SHP77 (cell line): ENCODE measurements around the gene MAN1A1.

Experiments
- DNase-seq, 2 experiments: peaks; one replicate each; lab custom pipeline; 2025; lab: John Stamatoyannopoulos, UW

The MAN1A1 gene

DNA sequence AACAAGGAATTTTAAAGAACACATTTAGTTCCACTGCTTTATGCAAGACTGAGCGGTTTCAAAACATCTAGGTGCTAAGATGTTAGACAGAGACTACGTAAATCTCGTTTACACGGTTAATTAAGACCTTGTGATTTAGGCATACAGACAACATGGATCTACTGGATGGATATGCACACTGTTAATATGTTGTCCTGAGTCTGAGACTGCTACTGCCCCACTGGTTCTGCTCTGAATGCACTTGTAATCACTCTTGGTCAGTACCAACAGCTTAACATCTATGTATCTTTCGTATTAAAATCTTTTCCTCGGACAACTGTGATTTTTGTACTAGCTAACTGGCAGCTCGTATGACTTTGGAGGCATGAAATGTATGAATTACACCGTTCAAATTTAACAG is 3.1 kb downstream of the MAN1A1 start:
- no peak for DNase-seq

GRCh38 chr6:119345114-119345513 is 4.4 kb downstream of the MAN1A1 start:
- DNase-seq = no peak

- no peak for DNase-seq
Observed at GRCh38 chr6:119344306-119344705, 5.3 kb downstream of the MAN1A1 start.

- no peak for DNase-seq
Observed at GRCh38 chr6:119343573-119344146, 5.9 kb downstream of the MAN1A1 start.

DNA sequence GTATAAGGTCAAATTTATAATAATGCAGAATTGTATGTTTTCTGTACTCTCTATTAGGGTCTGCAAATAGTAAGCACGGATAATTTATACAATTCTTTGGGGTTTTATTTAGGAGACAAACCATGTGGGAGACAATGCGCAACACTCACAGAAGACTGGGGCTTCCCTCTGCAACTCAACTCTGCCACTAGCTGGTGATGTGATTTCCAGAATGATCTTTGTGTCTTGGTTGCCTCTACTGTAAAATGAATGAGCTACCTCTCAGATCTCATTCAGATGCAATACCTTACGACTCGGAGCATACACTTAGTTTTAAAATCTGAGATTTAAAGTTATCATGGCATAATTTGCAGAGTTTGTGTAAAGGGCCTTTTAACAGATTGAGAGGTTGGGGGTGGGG is 6.4 kb downstream of the MAN1A1 start:
- DNase-seq = no peak

DNA sequence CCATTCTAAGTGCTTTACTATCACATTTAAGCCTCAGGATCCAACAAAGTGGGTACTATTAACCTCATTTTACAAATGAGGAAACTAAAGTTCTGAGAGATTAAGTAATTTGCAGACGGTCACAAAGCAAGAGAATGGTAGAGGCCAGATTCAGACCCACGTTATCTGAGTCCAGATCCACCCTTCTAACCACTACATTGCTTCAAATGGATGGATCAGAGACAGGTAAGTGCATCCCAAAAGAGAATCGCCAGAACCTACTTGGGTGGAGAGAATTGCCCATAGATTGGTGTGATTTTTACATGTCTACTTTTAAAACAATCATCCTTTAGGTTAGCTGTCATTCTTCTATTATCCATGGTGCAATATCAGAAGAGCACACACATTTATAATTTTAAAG is 7.1 kb downstream of the MAN1A1 start:
- no peak for DNase-seq

- no peak for DNase-seq
Observed at GRCh38 chr6:119340796-119341487, 8.6 kb downstream of the MAN1A1 start.

GRCh38 chr6:119339941-119340456 is 9.6 kb downstream of the MAN1A1 start:
- no peak for DNase-seq

- DNase-seq = no peak
Observed at GRCh38 chr6:119337762-119338161, 11.8 kb downstream of the MAN1A1 start.

GRCh38 chr6:119337252-119337651 is 12.3 kb downstream of the MAN1A1 start:
- no peak for DNase-seq

GRCh38 chr6:119334535-119335264 is 14.9 kb downstream of the MAN1A1 start:
- DNase-seq = no peak

DNA sequence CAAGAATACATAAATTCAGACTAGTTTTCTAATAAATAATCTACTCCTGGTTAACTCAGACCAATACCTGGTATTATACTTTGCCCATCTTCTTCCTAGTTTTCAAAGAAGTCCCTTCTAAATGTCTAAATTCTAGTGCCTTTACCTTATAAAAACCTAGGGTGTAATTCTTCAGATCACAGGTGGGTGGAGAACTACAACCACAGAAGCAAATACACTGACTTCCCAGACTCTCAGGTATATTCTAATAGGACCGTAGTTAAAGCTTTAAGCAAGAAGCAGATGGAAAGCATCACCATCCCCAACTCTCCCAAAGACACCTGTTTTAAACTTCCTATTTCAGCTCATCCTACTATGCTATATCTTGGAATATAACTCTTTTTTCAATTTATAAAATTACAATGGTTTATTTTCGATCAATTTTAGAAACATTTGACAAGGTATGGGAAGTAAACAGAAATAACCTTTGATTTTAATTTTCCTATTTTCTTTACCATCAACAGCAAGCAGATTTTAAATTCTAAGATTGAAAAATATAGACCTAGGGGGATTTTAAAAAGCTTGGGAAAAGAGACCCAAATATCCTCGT is 15.8 kb downstream of the MAN1A1 start:
- DNase-seq = peak in 1 of 2 experiments; percentile 12

- no peak for DNase-seq
Observed at GRCh38 chr6:119333063-119333609, 16.4 kb downstream of the MAN1A1 start.

DNA sequence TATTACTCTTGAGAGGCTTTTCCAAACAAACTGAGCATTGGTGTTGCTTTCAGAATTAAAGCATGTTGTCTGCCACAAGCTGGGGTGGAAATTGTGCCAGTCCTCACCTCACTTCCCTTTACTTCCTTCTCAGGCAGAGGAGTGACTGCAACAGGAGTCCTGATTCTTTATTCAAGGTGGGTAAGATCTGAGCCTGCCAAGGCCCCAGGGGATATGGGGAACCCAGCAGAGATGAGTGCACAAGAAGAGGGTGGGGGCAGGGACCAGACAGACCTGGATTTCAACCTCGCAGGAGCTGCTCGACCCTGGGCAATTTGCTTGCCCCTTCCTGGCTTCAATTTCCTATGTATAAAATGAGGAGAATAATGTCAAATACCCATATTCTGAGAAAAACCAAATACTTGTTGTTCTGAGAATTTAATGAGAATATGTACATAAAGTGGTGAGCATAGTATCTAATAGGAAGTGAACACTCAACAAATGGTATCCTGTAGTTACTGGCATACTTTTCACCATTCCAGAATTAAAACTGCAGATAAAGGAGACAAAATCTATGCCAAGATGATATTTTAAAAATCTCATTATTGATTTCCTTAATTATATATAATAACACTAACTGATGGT is 17.8 kb downstream of the MAN1A1 start:
- no peak for DNase-seq

DNA sequence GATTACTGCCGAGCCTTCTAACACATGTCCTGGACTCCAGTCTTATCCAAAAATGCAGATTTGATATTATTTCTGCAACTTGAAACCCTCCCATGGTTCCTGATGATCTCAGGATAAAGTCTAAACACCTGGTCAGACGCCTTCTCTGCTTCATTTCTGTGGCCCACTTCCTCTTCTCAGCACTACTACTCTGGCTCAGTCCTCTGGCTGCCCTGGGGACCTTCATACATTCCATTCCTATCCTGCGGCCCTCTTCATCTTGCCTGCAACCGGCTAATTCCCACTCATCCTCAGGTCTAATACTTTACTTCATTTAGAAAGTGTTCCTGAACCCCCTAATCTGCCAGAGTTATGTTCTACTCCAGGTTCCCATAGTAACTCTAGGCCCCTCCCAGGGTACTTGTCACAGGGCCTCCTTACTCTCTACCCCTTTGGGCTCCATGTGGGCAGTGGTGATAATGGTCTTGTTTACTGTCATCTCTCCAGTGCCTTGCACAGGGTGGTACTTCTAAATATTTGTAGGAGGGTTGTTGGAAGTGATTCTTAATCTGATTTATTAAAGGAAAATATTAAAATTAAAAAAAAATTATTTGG is 18.9 kb downstream of the MAN1A1 start:
- no peak for DNase-seq

DNA sequence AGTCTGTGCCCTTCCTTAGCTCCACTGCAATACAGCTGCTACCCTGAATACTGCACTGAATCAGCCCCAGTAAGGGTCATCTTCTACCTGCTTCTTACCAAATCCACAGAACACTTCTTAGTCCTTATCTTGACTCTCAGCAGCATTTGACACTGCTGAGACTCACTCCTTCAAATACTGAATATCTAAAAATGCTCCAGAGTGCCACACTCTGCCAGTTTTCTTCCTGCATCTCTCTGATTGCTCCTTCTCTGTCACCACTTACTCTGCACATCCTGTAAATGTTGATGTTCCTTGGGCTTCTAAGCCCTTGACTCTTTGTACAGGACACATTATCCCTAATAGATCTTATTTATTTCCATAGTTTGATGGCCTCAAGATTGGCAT is 19.8 kb downstream of the MAN1A1 start:
- no peak for DNase-seq

GRCh38 chr6:119328892-119329793 is 20.4 kb downstream of the MAN1A1 start:
- DNase-seq = no peak

DNA sequence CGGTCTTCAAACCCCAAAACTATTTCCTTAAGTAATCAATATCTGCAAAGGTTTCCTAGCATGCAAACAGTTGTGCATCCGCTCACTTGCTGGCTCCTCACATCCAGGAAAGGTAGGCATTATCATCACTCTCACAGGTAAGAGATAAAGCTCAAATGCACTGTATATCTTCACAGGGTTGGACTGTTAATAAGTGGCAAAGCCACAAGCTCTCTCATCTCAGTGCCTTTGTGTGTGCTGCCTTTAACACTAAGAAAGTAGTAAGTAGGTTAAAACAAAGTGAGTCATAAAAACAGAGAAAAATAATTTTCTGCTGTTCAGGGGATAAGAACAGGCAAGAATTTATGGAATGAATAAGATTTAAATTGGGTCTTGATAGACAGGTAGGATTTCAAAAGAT is 21.3 kb downstream of the MAN1A1 start:
- no peak for DNase-seq

DNA sequence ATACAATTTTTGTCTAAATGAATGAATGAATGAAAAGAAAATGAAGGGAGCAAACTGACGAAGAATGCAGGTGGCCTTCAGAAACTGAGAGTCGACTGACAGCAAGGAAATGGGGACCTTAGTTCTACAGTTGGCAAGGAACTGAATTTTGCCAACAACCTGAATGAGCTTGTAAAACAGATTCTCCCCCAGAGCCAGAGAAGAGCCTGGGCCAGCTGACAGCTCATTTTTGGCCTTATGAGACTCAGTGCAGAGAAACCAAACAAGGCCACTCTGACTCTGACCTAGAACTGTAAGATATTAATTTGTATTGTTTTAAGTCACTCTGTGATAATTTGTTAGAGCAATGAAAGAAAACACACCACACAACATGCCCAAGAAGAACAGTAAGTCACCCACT is 21.8 kb downstream of the MAN1A1 start:
- DNase-seq = no peak

DNA sequence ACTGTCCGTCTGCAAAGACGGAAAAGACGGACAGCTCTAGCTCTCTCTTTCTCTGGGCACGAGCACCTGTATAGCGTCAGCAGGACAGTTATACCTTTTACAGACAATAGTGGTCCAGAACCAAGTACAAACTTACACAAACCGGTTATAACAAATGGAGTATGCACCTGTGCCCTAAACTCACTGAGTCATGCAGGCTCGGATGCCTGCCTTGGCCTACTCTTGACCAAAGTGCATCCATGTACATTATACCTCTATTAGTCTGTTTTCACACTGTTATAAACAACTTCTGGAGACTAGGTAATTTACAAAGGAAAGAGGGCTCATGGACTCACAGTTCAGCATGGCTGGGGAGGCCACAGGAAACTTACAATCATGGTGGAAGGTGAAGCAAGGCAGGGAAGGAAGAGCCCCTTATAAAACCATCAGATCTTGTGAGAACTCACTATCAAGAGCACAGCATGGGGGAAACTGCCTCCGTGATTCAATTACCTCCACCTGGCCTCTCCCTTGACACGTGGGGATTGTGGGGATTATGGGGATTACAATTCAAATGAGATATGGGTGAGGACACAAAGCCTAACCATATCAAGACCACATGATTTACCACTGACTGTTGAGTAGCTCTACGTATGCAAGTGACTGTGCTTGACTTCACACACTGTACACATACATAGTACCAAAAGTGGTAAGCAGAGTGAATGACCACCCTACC is 23.1 kb downstream of the MAN1A1 start:
- no peak for DNase-seq
